Thymus (tissue), 11 donors: ENCODE results near the gene CIAO2B. TPM values are rescaled to one million over a fixed set of nuclear protein-coding genes. Genes with fewer than 3 reads are reported as not detected.

Experiments
- DNase-seq, 9 donors: peaks; one replicate each; pipeline ENCODE4 v3.0.0-alpha.2; 2013; ENCODE audit warnings: low spot score in 9 of 9, low read depth in 6 of 9, missing footprints in 1 of 9
- H3K27ac ChIP-seq, 2 donors: one replicate each; pipeline ENCODE4 v1.5.1; 2013; ENCODE audit warnings: control low read depth in 1 of 2, low read depth in 1 of 2, low read length in 1 of 2, mild to moderate bottlenecking in 1 of 2, moderate library complexity in 1 of 2
- H3K27me3 ChIP-seq, 2 donors: one replicate each; pipeline ENCODE4 v1.5.1; 2013; ENCODE audit warnings: low read length in 1 of 2; ENCODE audit not compliant: control insufficient read depth in 2 of 2, insufficient read depth in 1 of 2
- H3K36me3 ChIP-seq, 2 donors: one replicate each; pipeline ENCODE4 v1.5.1; 2013; ENCODE audit warnings: low read length in 1 of 2, mild to moderate bottlenecking in 1 of 2, moderate library complexity in 1 of 2; ENCODE audit not compliant: control insufficient read depth in 2 of 2, insufficient read depth in 2 of 2
- H3K4me1 ChIP-seq, 2 donors: one replicate each; pipeline ENCODE4 v1.5.1; 2013; ENCODE audit warnings: low read length in 2 of 2; ENCODE audit not compliant: control insufficient read depth in 2 of 2, insufficient read depth in 2 of 2
- H3K4me3 ChIP-seq, 2 donors: one replicate each; pipeline ENCODE4 v1.5.1; 2013; ENCODE audit warnings: low read length in 2 of 2, control low read depth in 1 of 2, mild to moderate bottlenecking in 1 of 2
- H3K9me3 ChIP-seq, 2 donors: one replicate each; pipeline ENCODE4 v1.5.1; 2013; ENCODE audit warnings: low read length in 1 of 2, mild to moderate bottlenecking in 1 of 2; ENCODE audit not compliant: control insufficient read depth in 2 of 2, insufficient read depth in 1 of 2
- WGBS: extraction: QIAGEN DNeasy Blood & Tissue Kit; methylation state at CpG from one replicate; pipeline ENCODE4 v1.1.7; 2013; 5-methylcytosine and 5-hydroxymethylcytosine counted together
- polyA plus RNA-seq: library from polyadenylated mRNA; stranded (reverse); fragments of 200-250 nt; gene quantifications from one replicate; pipeline ENCODE4 v1.2.3, GENCODE V29; 2013
- total RNA-seq: library from RNA; stranded (reverse); fragments of 120-200 nt; gene quantifications from one replicate; pipeline ENCODE4 v1.2.4, GENCODE V29; 2013
- donor health status: healthy.

CIAO2B gene
- total and polyA plus RNA-seq, 2 donors: 118 to 141 TPM

DNA sequence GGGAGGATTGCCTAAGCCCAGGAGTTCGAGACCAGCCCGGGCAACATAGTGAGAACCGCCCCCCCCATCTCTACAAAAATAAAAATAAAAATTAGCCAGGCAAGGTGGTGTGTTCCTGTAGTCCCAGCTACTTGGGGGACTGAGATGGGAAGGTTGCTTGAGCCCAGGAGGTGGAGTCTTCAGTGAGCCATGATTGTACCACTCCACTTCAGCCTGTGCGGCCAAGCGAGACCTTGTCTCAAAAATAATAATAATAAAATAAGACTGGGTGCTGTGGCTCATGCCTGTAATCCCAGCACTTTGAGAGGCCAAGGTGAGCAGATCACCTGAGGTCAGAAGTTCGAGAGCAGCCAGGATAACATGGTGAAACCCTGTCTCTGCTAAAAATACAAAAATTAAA lies 42.4 kb downstream of the CIAO2B start:
- 87% methylated on average over 6 of the region's 6 CpGs for WGBS
- peaks cover 0 to 2% of the 10 kb centered on the region in 2 donors for H3K36me3 ChIP-seq
- no peak overlapping the region for H3K4me3 ChIP-seq
- DNase-seq: no peak
- no peak overlapping the region for H3K27ac ChIP-seq
- no peaks in the 10 kb centered on the region for H3K9me3 ChIP-seq
- no peaks in the 10 kb centered on the region for H3K27me3 ChIP-seq
- no peaks in the 10 kb centered on the region for H3K4me1 ChIP-seq

GRCh38 chr16:66891360-66891759 lies 42.8 kb downstream of the CIAO2B start:
- WGBS: 98% methylated on average over 4 of the region's 4 CpGs

GRCh38 chr16:66890799-66891198 lies 43.4 kb downstream of the CIAO2B start:
- 96% methylated on average over 2 of the region's 2 CpGs for WGBS
- Histone ChIP-seq H3K27ac (no peak overlapping the region), H3K4me3 (no peak overlapping the region)

More at GRCh38 chr16:66891360-66891759, 42.8 kb downstream of the CIAO2B start:
- DNase-seq: no peak
- H3K9me3 ChIP-seq: no peaks in the 10 kb centered on the region
- H3K27me3 ChIP-seq: no peaks in the 10 kb centered on the region
- H3K27ac ChIP-seq: no peak overlapping the region
- H3K36me3 ChIP-seq: peaks cover 0 to 2% of the 10 kb centered on the region in 2 donors
- H3K4me3 ChIP-seq: no peak overlapping the region
- H3K4me1 ChIP-seq: no peaks in the 10 kb centered on the region

DNA sequence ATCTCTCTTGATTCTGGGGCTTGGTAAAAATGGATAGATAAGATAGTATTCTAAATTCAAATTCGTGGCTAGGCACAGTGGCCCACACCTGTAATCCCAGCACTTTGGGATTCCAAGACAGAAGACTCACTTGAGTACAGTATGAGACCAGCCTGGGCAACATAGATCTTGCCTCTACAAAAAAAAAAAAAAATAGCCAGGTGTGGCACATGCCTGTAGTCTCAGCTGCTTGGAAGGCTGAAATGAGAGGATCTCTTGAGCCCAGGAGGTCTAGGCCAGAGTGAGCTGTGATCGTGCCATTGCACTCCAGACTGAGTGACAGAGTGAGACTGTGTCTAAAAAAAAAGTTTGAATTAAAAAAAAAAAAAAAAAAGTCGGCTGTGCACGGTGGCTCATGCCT lies 44.6 kb downstream of the CIAO2B start:
- Histone ChIP-seq H3K4me1 (no peaks in the 10 kb centered on the region), H3K27ac (no peak overlapping the region), H3K27me3 (no peaks in the 10 kb centered on the region), H3K9me3 (no peaks in the 10 kb centered on the region), H3K4me3 (no peak overlapping the region), H3K36me3 (peaks cover 11 to 16% of the 10 kb centered on the region in 2 donors)
- no peak for DNase-seq
- WGBS: 87% methylated on average over 4 of the region's 4 CpGs

More at GRCh38 chr16:66890799-66891198, 43.4 kb downstream of the CIAO2B start:
- Histone ChIP-seq H3K27me3 (no peaks in the 10 kb centered on the region), H3K36me3 (peaks cover 0 to 5% of the 10 kb centered on the region in 2 donors), H3K9me3 (no peaks in the 10 kb centered on the region), H3K4me1 (no peaks in the 10 kb centered on the region)
- no peak for DNase-seq

- H3K4me3 ChIP-seq: no peak overlapping the region
- DNase-seq: no peak
- WGBS: 95% methylated on average over 6 of the region's 6 CpGs
Measured at GRCh38 chr16:66888647-66889615, 45.3 kb downstream of the CIAO2B start.

GRCh38 chr16:66886914-66887313 lies 47.3 kb downstream of the CIAO2B start:
- no peaks in the 10 kb centered on the region for H3K27me3 ChIP-seq
- H3K27ac ChIP-seq: no peak overlapping the region
- DNase-seq: no peak
- peaks cover 0 to 3% of the 10 kb centered on the region in 2 donors for H3K4me1 ChIP-seq
- H3K9me3 ChIP-seq: no peaks in the 10 kb centered on the region
- no peak overlapping the region for H3K4me3 ChIP-seq
- peaks cover 15 to 21% of the 10 kb centered on the region in 2 donors for H3K36me3 ChIP-seq
- WGBS: 95% methylated on average over 3 of the region's 3 CpGs

More at GRCh38 chr16:66888647-66889615, 45.3 kb downstream of the CIAO2B start:
- peaks cover 15 to 21% of the 10 kb centered on the region in 2 donors for H3K36me3 ChIP-seq
- no peaks in the 10 kb centered on the region for H3K4me1 ChIP-seq
- no peaks in the 10 kb centered on the region for H3K27me3 ChIP-seq
- H3K27ac ChIP-seq: no peak overlapping the region
- H3K9me3 ChIP-seq: no peaks in the 10 kb centered on the region

GRCh38 chr16:66886321-66886720 lies 47.9 kb downstream of the CIAO2B start:
- Histone ChIP-seq H3K36me3 (peaks cover 15 to 21% of the 10 kb centered on the region in 2 donors), H3K9me3 (no peaks in the 10 kb centered on the region), H3K27ac (no peak overlapping the region), H3K4me3 (no peak overlapping the region), H3K27me3 (no peaks in the 10 kb centered on the region), H3K4me1 (peaks cover 0 to 3% of the 10 kb centered on the region in 2 donors)
- WGBS: 98% methylated on average over 2 of the region's 2 CpGs
- no peak for DNase-seq

- no peak overlapping the region for H3K4me3 ChIP-seq
- H3K27ac ChIP-seq: no peak overlapping the region
- no peak for DNase-seq
- H3K9me3 ChIP-seq: no peaks in the 10 kb centered on the region
- peaks cover 0 to 7% of the 10 kb centered on the region in 2 donors for H3K27me3 ChIP-seq
- 96% methylated on average over 12 of the region's 12 CpGs for WGBS
- peaks cover 4 to 6% of the 10 kb centered on the region in 2 donors for H3K4me1 ChIP-seq
- H3K36me3 ChIP-seq: peaks cover 15 to 21% of the 10 kb centered on the region in 2 donors
Measured at GRCh38 chr16:66885491-66885890, 48.7 kb downstream of the CIAO2B start.

- H3K4me3 ChIP-seq: no peak overlapping the region
- peaks cover 10 to 14% of the 10 kb centered on the region in 2 donors for H3K4me1 ChIP-seq
- 98% methylated on average over 3 of the region's 3 CpGs for WGBS
- DNase-seq: no peak
- no peak overlapping the region for H3K27ac ChIP-seq
- H3K36me3 ChIP-seq: peaks cover 15 to 21% of the 10 kb centered on the region in 2 donors
- H3K27me3 ChIP-seq: peaks cover 0 to 9% of the 10 kb centered on the region in 2 donors
- H3K9me3 ChIP-seq: no peaks in the 10 kb centered on the region
Measured at GRCh38 chr16:66882702-66883101, 51.5 kb downstream of the CIAO2B start.
